Trophoblast cell (in vitro differentiated cells and primary cell): Measurements from ENCODE around the gene CREB5.
A peak's percentile ranks its signal among the peaks of the same experiment; 100 is the strongest.

Experiments used
- DNase-seq, 2 donors: peaks; one replicate each; pipeline ENCODE4 v3.0.0-alpha.2; 2016
- H2AFZ ChIP-seq: 2 replicates; pipeline ENCODE4 v1.6.1; 2013; ENCODE audit warnings: low read length, moderate library complexity, mild to moderate bottlenecking; ENCODE audit not compliant: insufficient read depth, poor library complexity
- H2AK5ac ChIP-seq: 2 replicates; pipeline ENCODE4 v1.6.1; 2013; ENCODE audit warnings: mild to moderate bottlenecking, low read length
- H2BK120ac ChIP-seq: 2 replicates; pipeline ENCODE4 v1.6.1; 2013; ENCODE audit warnings: low read length, mild to moderate bottlenecking, moderate library complexity; ENCODE audit not compliant: insufficient read depth, poor library complexity
- H2BK12ac ChIP-seq: 2 replicates; pipeline ENCODE4 v1.6.1; 2013; ENCODE audit warnings: mild to moderate bottlenecking, low read length, moderate library complexity
- H2BK5ac ChIP-seq: 2 replicates; pipeline ENCODE4 v1.6.1; 2013; ENCODE audit warnings: low read length, low read depth, moderate library complexity, mild to moderate bottlenecking; ENCODE audit not compliant: poor library complexity
- H3K14ac ChIP-seq: 2 replicates; pipeline ENCODE4 v1.6.1; 2013; ENCODE audit warnings: mild to moderate bottlenecking, low read length
- H3K18ac ChIP-seq: 2 replicates; pipeline ENCODE4 v1.6.1; 2013; ENCODE audit warnings: mild to moderate bottlenecking, low read length
- H3K23ac ChIP-seq: 2 replicates; pipeline ENCODE4 v1.6.1; 2013; ENCODE audit warnings: low read length
- H3K27ac ChIP-seq: 2 replicates; pipeline ENCODE4 v1.5.1; 2013; ENCODE audit warnings: low read depth, mild to moderate bottlenecking, inconsistent platforms, low read length, moderate library complexity
- H3K27me3 ChIP-seq: 2 replicates; pipeline ENCODE4 v1.6.1; 2013; ENCODE audit warnings: inconsistent platforms, mild to moderate bottlenecking, low read length, moderate library complexity; ENCODE audit not compliant: insufficient read depth
- H3K36me3 ChIP-seq, 2 experiments: 1 replicate in 1 of 2; 2 replicates in 1 of 2; pipeline ENCODE4 v1.6.1; 2013; ENCODE audit warnings: low read length in 2 of 2, mild to moderate bottlenecking in 2 of 2, moderate library complexity in 1 of 2; ENCODE audit not compliant: insufficient read depth in 2 of 2, control insufficient read depth in 1 of 2
- H3K4ac ChIP-seq: 2 replicates; pipeline ENCODE4 v1.6.1; 2013; ENCODE audit warnings: low read depth, mild to moderate bottlenecking, low read length, moderate library complexity
- H3K4me1 ChIP-seq, 2 experiments: 1 replicate in 1 of 2; 2 replicates in 1 of 2; pipeline ENCODE4 v1.6.1; 2013; ENCODE audit warnings: low read length in 2 of 2, mild to moderate bottlenecking in 2 of 2, moderate library complexity in 1 of 2; ENCODE audit not compliant: insufficient read depth in 2 of 2, control insufficient read depth in 1 of 2
- H3K4me2 ChIP-seq: 2 replicates; pipeline ENCODE4 v1.6.1; 2013; ENCODE audit warnings: inconsistent platforms, mild to moderate bottlenecking, low read length, moderate library complexity
- H3K4me3 ChIP-seq: 2 replicates; pipeline ENCODE4 v1.5.1; 2013; ENCODE audit warnings: mild to moderate bottlenecking, low read depth, low read length, inconsistent platforms
- H3K79me1 ChIP-seq: one replicate; pipeline ENCODE4 v1.6.1; 2013; ENCODE audit warnings: low read length
- H3K79me2 ChIP-seq: 2 replicates; pipeline ENCODE4 v1.6.1; 2013; ENCODE audit warnings: low read length, mild to moderate bottlenecking; ENCODE audit not compliant: control insufficient read depth, insufficient read depth, poor library complexity
- H3K9ac ChIP-seq: 2 replicates; pipeline ENCODE4 v1.6.1; 2013; ENCODE audit warnings: mild to moderate bottlenecking, low read length
- H3K9me3 ChIP-seq: 2 replicates; pipeline ENCODE4 v1.6.1; 2013; ENCODE audit warnings: low read depth, mild to moderate bottlenecking, control low read depth, inconsistent platforms, low read length; ENCODE audit not compliant: insufficient read depth
- H4K12ac ChIP-seq: 2 replicates; pipeline ENCODE4 v1.6.1; 2013; ENCODE audit warnings: low read depth, mild to moderate bottlenecking, low read length, moderate library complexity
- H4K8ac ChIP-seq: 2 replicates; pipeline ENCODE4 v1.6.1; 2013; ENCODE audit warnings: low read depth, mild to moderate bottlenecking, low read length, moderate library complexity
- H4K91ac ChIP-seq: one replicate; pipeline ENCODE4 v1.6.1; 2013; ENCODE audit warnings: low read depth, mild to moderate bottlenecking, low read length, moderate library complexity
- WGBS: extraction: QIAGEN DNeasy Blood & Tissue Kit; methylation state at CpG from one replicate; pipeline ENCODE4 v1.1.7; 2013; ENCODE audit warnings: missing lambda C conversion rate; ENCODE audit not compliant: insufficient read length, insufficient coverage; ENCODE audit errors: extremely low coverage; 5-methylcytosine and 5-hydroxymethylcytosine counted together

Gene CREB5

GRCh38 chr7:28575241-28575643 lies 162.9 kb downstream of the CREB5 start:
- Histone ChIP-seq H3K79me2 (no peaks in the 10 kb centered on the region), H3K14ac (no peak overlapping the region), H2BK12ac (no peak overlapping the region), H4K12ac (no peak overlapping the region), H4K8ac (no peak overlapping the region), H3K4me2 (no peak overlapping the region), H3K4me1 (no peaks in the 10 kb centered on the region), H3K9me3 (no peaks in the 10 kb centered on the region), H3K79me1 (no peaks in the 10 kb centered on the region), H3K36me3 (no peaks in the 10 kb centered on the region), H2BK120ac (no peak overlapping the region), H3K27ac (no peak overlapping the region), H3K23ac (no peak overlapping the region), H3K4ac (no peak overlapping the region), H2AFZ (no peak overlapping the region), H3K4me3 (no peak overlapping the region), H3K27me3 (no peaks in the 10 kb centered on the region), H2AK5ac (no peak overlapping the region), H3K18ac (no peak overlapping the region), H4K91ac (no peak overlapping the region), H3K9ac (no peak overlapping the region), H2BK5ac (no peak overlapping the region)
- no CpG with 5 or more reads among the region's 5 CpGs for whole genome bisulfite sequencing
- DNase-seq, result peak in 1 of 2 donors; percentile 37

- no peaks in the 10 kb centered on the region for H3K9me3 ChIP-seq
- H4K91ac ChIP-seq, result no peak overlapping the region
- H3K18ac ChIP-seq, result no peak overlapping the region
- no peak overlapping the region for H4K8ac ChIP-seq
- no peaks in the 10 kb centered on the region for H3K36me3 ChIP-seq
- H3K27me3 ChIP-seq, result no peaks in the 10 kb centered on the region
- no peak overlapping the region for H3K4me3 ChIP-seq
- H3K4me2 ChIP-seq, result no peak overlapping the region
- H2BK120ac ChIP-seq, result no peak overlapping the region
- H3K4me1 ChIP-seq, result no peaks in the 10 kb centered on the region
- no peak overlapping the region for H2AK5ac ChIP-seq
- DNase-seq, result no peak
- H3K4ac ChIP-seq, result no peak overlapping the region
- no peak overlapping the region for H3K14ac ChIP-seq
- no peak overlapping the region for H2AFZ ChIP-seq
- no peak overlapping the region for H3K27ac ChIP-seq
- H2BK12ac ChIP-seq, result no peak overlapping the region
- H3K79me1 ChIP-seq, result no peaks in the 10 kb centered on the region
- no peak overlapping the region for H3K23ac ChIP-seq
- no peak overlapping the region for H3K9ac ChIP-seq
- H4K12ac ChIP-seq, result no peak overlapping the region
- no peaks in the 10 kb centered on the region for H3K79me2 ChIP-seq
- no peak overlapping the region for H2BK5ac ChIP-seq
These were observed 164.3 kb downstream of the CREB5 start for GRCh38 chr7:28576656-28577055.

- Histone ChIP-seq H3K79me1 (no peaks in the 10 kb centered on the region), H4K8ac (no peak overlapping the region), H2BK5ac (no peak overlapping the region), H2BK12ac (no peak overlapping the region), H2AK5ac (no peak overlapping the region), H3K9ac (no peak overlapping the region), H3K4ac (no peak overlapping the region), H3K23ac (no peak overlapping the region), H2AFZ (no peak overlapping the region), H3K27ac (no peak overlapping the region), H3K36me3 (no peaks in the 10 kb centered on the region), H3K4me3 (no peak overlapping the region), H3K9me3 (no peaks in the 10 kb centered on the region), H2BK120ac (no peak overlapping the region), H3K27me3 (no peaks in the 10 kb centered on the region), H3K18ac (no peak overlapping the region), H4K91ac (no peak overlapping the region), H3K4me1 (peaks cover 3% of the 10 kb centered on the region in 2 experiments), H3K14ac (no peak overlapping the region), H3K79me2 (peaks cover 2% of the 10 kb centered on the region), H3K4me2 (no peak overlapping the region), H4K12ac (no peak overlapping the region)
- no CpG with 5 or more reads among the region's 3 CpGs for WGBS
- peak; percentile 89 to 97 for DNase-seq
These were observed 167.3 kb downstream of the CREB5 start for GRCh38 chr7:28579571-28579970.

- H2BK120ac ChIP-seq, result no peak overlapping the region
- H2AFZ ChIP-seq, result no peak overlapping the region
- peaks cover 2% of the 10 kb centered on the region for H3K79me2 ChIP-seq
- H3K79me1 ChIP-seq, result no peaks in the 10 kb centered on the region
- no peak overlapping the region for H3K9ac ChIP-seq
- DNase-seq, result no peak
- no peak overlapping the region for H3K18ac ChIP-seq
- WGBS, result no CpG with 5 or more reads among the region's 2 CpGs
- no peak overlapping the region for H4K12ac ChIP-seq
- no peaks in the 10 kb centered on the region for H3K9me3 ChIP-seq
- peaks cover 3 to 8% of the 10 kb centered on the region in 2 experiments for H3K4me1 ChIP-seq
- no peak overlapping the region for H3K4me2 ChIP-seq
- no peaks in the 10 kb centered on the region for H3K36me3 ChIP-seq
- H3K4me3 ChIP-seq, result no peak overlapping the region
- H3K27ac ChIP-seq, result no peak overlapping the region
- no peak overlapping the region for H3K4ac ChIP-seq
- H3K23ac ChIP-seq, result no peak overlapping the region
- no peak overlapping the region for H4K91ac ChIP-seq
- H3K27me3 ChIP-seq, result no peaks in the 10 kb centered on the region
- no peak overlapping the region for H2AK5ac ChIP-seq
- no peak overlapping the region for H2BK5ac ChIP-seq
- H2BK12ac ChIP-seq, result no peak overlapping the region
- no peak overlapping the region for H4K8ac ChIP-seq
- H3K14ac ChIP-seq, result no peak overlapping the region
These were observed 168.3 kb downstream of the CREB5 start for GRCh38 chr7:28580665-28581064.
